ENCODE measurements around the gene KRT84. TPM values are rescaled to one million over a fixed set of nuclear protein-coding genes. Genes with fewer than 3 reads are reported as not detected.

Gene KRT84
- total and polyA plus RNA-seq, 8 donors = not detected

DNA sequence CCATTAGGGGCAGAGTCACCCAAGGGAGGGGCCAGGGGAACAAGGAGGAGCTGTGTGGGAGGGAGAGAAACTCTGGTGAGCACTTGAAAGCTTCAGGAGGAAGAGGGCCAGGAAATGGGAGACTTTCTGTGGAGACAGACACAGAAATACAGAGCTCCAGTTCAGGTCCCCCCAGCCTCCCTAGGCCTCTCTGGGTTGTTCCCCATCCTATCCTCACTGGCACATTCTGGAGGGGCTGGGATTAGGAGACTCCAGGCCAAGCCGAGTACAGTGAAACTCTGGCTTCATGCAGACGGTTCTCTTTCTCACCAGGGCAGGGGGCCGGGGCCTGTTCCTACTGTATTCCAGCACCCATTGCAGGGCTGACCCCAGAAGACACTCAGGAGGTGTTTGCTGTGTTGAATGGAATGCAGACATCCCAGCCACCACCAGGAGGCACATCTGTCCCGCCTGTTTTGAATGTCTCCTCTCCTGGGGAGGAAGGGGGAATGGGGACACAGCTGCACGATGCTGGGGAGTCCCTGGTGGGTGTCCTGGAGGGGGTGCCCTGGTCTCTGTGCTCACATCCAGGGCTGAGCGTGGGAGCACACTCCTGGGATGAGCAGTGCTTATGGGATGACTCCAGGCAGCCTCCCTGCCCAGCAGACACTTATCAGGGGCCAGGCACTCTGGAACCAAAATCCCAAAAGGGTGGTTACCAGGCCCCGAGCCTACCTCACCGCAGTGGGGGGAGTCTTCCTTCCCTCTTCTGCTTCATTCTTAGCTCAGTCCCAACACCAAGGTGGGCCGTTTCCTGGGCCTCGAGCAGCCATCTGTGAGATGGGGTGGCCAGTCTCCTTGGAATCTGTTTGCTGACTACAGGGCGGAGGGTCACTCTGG lies 5.5 kb upstream of the KRT84 start:
- TF ChIP-seq, protein P1, sequence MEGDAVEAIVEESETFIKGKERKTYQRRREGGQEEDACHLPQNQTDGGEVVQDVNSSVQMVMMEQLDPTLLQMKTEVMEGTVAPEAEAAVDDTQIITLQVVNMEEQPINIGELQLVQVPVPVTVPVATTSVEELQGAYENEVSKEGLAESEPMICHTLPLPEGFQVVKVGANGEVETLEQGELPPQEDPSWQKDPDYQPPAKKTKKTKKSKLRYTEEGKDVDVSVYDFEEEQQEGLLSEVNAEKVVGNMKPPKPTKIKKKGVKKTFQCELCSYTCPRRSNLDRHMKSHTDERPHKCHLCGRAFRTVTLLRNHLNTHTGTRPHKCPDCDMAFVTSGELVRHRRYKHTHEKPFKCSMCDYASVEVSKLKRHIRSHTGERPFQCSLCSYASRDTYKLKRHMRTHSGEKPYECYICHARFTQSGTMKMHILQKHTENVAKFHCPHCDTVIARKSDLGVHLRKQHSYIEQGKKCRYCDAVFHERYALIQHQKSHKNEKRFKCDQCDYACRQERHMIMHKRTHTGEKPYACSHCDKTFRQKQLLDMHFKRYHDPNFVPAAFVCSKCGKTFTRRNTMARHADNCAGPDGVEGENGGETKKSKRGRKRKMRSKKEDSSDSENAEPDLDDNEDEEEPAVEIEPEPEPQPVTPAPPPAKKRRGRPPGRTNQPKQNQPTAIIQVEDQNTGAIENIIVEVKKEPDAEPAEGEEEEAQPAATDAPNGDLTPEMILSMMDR (IDR thresholded peaks at IDR 0.05) = peak in 3 of 7 experiments; percentile 17 to 28 (median 24)
- no peak for TF ChIP-seq POLR2AphosphoS5 (IDR thresholded peaks at IDR 0.05)
- DNase-seq = peak in 1 of 2 donors; percentile 41
- Histone ChIP-seq H3K4me3 (no peak overlapping the region), H3K36me3 (no peaks in the 10 kb centered on the region), H3K27me3 (peaks cover 0 to 32% (median 4%) of the 10 kb centered on the region in 3 donors), H3K9me3 (no peaks in the 10 kb centered on the region), H3K4me1 (peaks cover 3 to 22% (median 11%) of the 10 kb centered on the region in 4 donors), H3K27ac (no peak overlapping the region)
- WGBS, 5 donors = 64 to 74% (median 68%) methylated on average over 10 to 11 of the region's 11 CpGs
- intact Hi-C loops (cut with DNase I; ENCODE audit: low total_unique reads) = no loop called here

DNA sequence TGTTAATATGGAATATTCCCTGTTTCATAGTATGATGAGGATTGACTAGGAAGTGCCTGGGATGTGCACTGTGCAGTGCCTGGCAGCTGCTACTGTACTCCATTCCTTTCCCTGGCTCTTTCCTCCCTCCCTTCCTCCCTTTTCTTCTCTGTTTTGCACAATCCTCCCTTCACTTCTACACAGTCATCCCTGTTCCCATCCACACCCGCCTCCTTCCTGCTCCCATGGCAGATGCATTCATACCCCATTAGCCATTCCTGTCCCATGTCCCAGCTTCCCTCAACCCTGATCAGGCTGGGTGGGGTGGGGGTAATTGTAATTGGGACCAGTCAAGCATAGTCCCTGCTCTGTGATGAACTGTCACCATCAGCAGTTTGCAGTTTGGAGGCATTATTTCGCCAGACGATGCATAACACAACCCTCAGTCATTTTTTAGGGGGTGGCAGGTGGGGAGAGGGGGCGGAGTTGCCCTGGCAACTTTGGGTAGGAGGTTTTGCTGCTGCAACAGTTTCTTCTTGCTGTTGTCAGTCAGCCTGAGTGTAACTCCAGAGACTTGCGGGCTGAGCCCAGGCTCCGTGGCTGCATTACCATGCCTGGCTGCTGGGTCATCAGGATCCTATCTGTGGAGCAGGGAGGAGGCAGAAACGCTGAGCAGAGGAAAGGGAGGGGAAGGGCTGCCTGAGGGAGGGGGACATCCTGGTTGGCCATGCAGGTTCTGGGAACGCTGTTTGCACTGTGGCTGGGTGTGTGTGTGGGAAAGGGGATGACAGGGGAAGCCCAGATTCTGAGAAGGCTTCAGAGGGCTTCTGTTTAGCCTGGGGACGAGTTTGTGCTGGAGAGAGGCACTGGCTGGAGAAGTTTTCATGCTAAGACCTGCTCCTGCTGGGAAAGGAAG lies 4.1 kb upstream of the KRT84 start:
- Histone ChIP-seq H3K27me3 (peaks cover 0 to 38% (median 4%) of the 10 kb centered on the region in 3 donors), H3K4me3 (no peak overlapping the region), H3K9me3 (no peaks in the 10 kb centered on the region), H3K36me3 (no peaks in the 10 kb centered on the region), H3K4me1 (peaks cover 3 to 19% (median 11%) of the 10 kb centered on the region in 4 donors), H3K27ac (no peak overlapping the region)
- intact Hi-C loops (cut with DNase I; ENCODE audit: low total_unique reads) = no loop called here
- WGBS, 5 donors = 42 to 56% (median 47%) methylated on average over 9 of the region's 9 CpGs
- peak in 1 of 2 donors; percentile 45 for DNase-seq
- TF ChIP-seq POLR2A (IDR thresholded peaks at IDR 0.05) (no peak), POLR2AphosphoS5 (IDR thresholded peaks at IDR 0.05) (no peak), EP300 (IDR thresholded peaks at IDR 0.05) (no peak)
- TF ChIP-seq, protein P1 (IDR thresholded peaks at IDR 0.05) = no peak

DNA sequence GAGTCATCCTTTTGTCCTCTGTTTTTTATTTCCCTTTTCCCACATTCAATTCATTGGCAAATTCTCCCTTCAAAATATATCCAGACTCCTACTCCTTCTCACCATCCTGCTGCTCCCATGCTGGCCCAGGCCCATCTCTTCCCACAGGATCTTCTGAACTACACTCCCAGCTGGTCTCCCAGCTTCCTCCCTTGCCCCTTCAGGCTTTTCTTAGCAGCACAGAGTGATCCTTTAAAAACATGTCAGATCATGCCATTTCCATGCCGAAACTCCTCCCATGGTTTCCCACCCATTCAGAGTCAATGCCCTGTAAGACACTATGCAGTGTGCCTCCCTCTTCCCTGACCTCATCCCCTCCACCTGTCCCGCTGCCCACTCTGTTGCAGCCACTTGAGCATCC lies 2.4 kb upstream of the KRT84 start:
- no peaks in the 10 kb centered on the region for H3K36me3 ChIP-seq
- WGBS, 5 donors = 77 to 91% (median 89%) methylated on average over 2 of the region's 2 CpGs
- H3K27me3 ChIP-seq = peaks cover 0 to 38% (median 4%) of the 10 kb centered on the region in 3 donors
- TF ChIP-seq POLR2AphosphoS5 (IDR thresholded peaks at IDR 0.05) = no peak
- no peak for TF ChIP-seq EP300 (IDR thresholded peaks at IDR 0.05)
- TF ChIP-seq, protein P1 (IDR thresholded peaks at IDR 0.05) = no peak
- no peak for TF ChIP-seq POLR2A (IDR thresholded peaks at IDR 0.05)
- no peaks in the 10 kb centered on the region for H3K9me3 ChIP-seq
- H3K4me1 ChIP-seq = peaks cover 0 to 11% (median 7%) of the 10 kb centered on the region in 4 donors
- intact Hi-C loops (cut with DNase I; ENCODE audit: low total_unique reads) = no loop called here
- H3K27ac ChIP-seq = no peak overlapping the region
- no peak for DNase-seq
- no peak overlapping the region for H3K4me3 ChIP-seq

DNA sequence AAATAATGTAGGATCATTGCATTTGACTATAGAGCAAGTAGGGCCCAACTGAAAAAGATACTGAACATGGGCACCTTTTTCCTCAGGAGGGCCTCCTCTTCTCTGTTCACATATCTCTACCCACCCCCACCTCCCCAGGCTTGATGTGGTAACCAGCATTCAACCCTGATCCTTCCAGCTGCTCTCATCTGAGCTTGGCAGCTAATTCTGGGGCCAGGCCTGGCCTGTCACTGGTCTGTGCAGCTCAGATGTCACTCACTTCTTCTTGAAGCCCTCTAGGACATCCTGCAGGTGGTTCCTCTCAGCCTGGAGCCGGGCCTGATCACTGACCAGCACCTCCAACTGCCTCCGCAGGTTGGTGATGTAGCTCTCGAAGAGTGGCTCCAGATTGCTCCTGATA lies 2.1 kb downstream of the KRT84 start:
- H3K27ac ChIP-seq = no peak overlapping the region
- H3K4me3 ChIP-seq = no peak overlapping the region
- H3K27me3 ChIP-seq = peaks cover 0 to 13% (median 0%) of the 10 kb centered on the region in 3 donors
- no peaks in the 10 kb centered on the region for H3K4me1 ChIP-seq
- intact Hi-C loops (cut with DNase I; ENCODE audit: low total_unique reads) = no loop called here
- TF ChIP-seq, protein P1 (IDR thresholded peaks at IDR 0.05) = no peak
- H3K36me3 ChIP-seq = no peaks in the 10 kb centered on the region
- no peak for DNase-seq
- no peaks in the 10 kb centered on the region for H3K9me3 ChIP-seq
- WGBS, 5 donors = 87 to 97% (median 90%) methylated on average over 3 of the region's 3 CpGs

Measured in stomach (tissue), 9 donors.